Measurements from ENCODE around the gene SMAD7. TPM values are rescaled to one million over a fixed set of nuclear protein-coding genes. Genes with fewer than 3 reads are reported as not detected.

SMAD7 gene
- total RNA-seq, 4 donors from 2014 or later, result 42.9 to 100 (median 68.7) TPM

GRCh38 chr18:48888773-48889080 is 62.0 kb downstream of the SMAD7 start:
- H3K9me3 ChIP-seq, result no peaks in the 10 kb centered on the region
- no peaks in the 10 kb centered on the region for H3K27me3 ChIP-seq
- no peaks in the 10 kb centered on the region for H3K36me3 ChIP-seq
- TF ChIP-seq CTCF (IDR thresholded peaks at IDR 0.05) (no peak), POLR2A (IDR thresholded peaks at IDR 0.05) (no peak)
- H3K4me3 ChIP-seq, result no peak overlapping the region
- H3K27ac ChIP-seq, result no peak overlapping the region
- H3K4me1 ChIP-seq, result peaks cover 0 to 14% (median 0%) of the 10 kb centered on the region in 4 donors
- DNase-seq, result peak in 1 of 3 donors; percentile 33

GRCh38 chr18:48887905-48888772 is 62.6 kb downstream of the SMAD7 start:
- Histone ChIP-seq H3K27ac (no peak overlapping the region), H3K4me1 (peaks cover 0 to 8% (median 0%) of the 10 kb centered on the region in 4 donors), H3K27me3 (no peaks in the 10 kb centered on the region), H3K9me3 (no peaks in the 10 kb centered on the region), H3K36me3 (no peaks in the 10 kb centered on the region), H3K4me3 (no peak overlapping the region)
- TF ChIP-seq CTCF (IDR thresholded peaks at IDR 0.05), result no peak
- no peak for TF ChIP-seq POLR2A (IDR thresholded peaks at IDR 0.05)
- DNase-seq, result peak in 1 of 3 donors; percentile 24

- H3K27ac ChIP-seq, result no peak overlapping the region
- H3K27me3 ChIP-seq, result no peaks in the 10 kb centered on the region
- TF ChIP-seq POLR2A (IDR thresholded peaks at IDR 0.05) (no peak), CTCF (IDR thresholded peaks at IDR 0.05) (no peak)
- H3K4me3 ChIP-seq, result no peak overlapping the region
- H3K4me1 ChIP-seq, result peaks cover 0 to 8% (median 0%) of the 10 kb centered on the region in 4 donors
- H3K9me3 ChIP-seq, result no peaks in the 10 kb centered on the region
- no peaks in the 10 kb centered on the region for H3K36me3 ChIP-seq
- peak in 1 of 3 donors; percentile 34 for DNase-seq
Measured at GRCh38 chr18:48887294-48887904, 63.4 kb downstream of the SMAD7 start.

GRCh38 chr18:48886520-48887293 is 64.1 kb downstream of the SMAD7 start:
- H3K27me3 ChIP-seq, result no peaks in the 10 kb centered on the region
- peak in 1 of 3 donors; percentile 12 for DNase-seq
- H3K9me3 ChIP-seq, result no peaks in the 10 kb centered on the region
- no peak overlapping the region for H3K27ac ChIP-seq
- H3K4me1 ChIP-seq, result peaks cover 0 to 8% (median 0%) of the 10 kb centered on the region in 4 donors
- no peak for TF ChIP-seq POLR2A (IDR thresholded peaks at IDR 0.05)
- TF ChIP-seq CTCF (IDR thresholded peaks at IDR 0.05), result no peak
- no peak overlapping the region for H3K4me3 ChIP-seq
- H3K36me3 ChIP-seq, result no peaks in the 10 kb centered on the region

GRCh38 chr18:48885924-48886400 is 64.8 kb downstream of the SMAD7 start:
- Histone ChIP-seq H3K4me1 (peaks cover 0 to 8% (median 0%) of the 10 kb centered on the region in 4 donors), H3K4me3 (no peak overlapping the region), H3K27ac (no peak overlapping the region), H3K27me3 (no peaks in the 10 kb centered on the region), H3K9me3 (no peaks in the 10 kb centered on the region), H3K36me3 (no peaks in the 10 kb centered on the region)
- DNase-seq, result peak in 1 of 3 donors; percentile 26
- TF ChIP-seq POLR2A (IDR thresholded peaks at IDR 0.05) (no peak), CTCF (IDR thresholded peaks at IDR 0.05) (no peak)
